Measurements from ENCODE around the gene C2CD4D.
"Not testable (repeated sequence)": the region's sequence is repeated elsewhere in the genome, so short reads cannot be mapped to it uniquely, and the experiment has no call there.

GRCh38 chr1:151884445-151884844 is 44.8 kb upstream of the C2CD4D start:
- not testable (repeated sequence) for TF ChIP-seq EZH2 (IDR thresholded peaks at IDR 0.05; ENCODE audit: low read length, missing control alignments)
- TF ChIP-seq, protein P1, sequence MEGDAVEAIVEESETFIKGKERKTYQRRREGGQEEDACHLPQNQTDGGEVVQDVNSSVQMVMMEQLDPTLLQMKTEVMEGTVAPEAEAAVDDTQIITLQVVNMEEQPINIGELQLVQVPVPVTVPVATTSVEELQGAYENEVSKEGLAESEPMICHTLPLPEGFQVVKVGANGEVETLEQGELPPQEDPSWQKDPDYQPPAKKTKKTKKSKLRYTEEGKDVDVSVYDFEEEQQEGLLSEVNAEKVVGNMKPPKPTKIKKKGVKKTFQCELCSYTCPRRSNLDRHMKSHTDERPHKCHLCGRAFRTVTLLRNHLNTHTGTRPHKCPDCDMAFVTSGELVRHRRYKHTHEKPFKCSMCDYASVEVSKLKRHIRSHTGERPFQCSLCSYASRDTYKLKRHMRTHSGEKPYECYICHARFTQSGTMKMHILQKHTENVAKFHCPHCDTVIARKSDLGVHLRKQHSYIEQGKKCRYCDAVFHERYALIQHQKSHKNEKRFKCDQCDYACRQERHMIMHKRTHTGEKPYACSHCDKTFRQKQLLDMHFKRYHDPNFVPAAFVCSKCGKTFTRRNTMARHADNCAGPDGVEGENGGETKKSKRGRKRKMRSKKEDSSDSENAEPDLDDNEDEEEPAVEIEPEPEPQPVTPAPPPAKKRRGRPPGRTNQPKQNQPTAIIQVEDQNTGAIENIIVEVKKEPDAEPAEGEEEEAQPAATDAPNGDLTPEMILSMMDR (conservative IDR thresholded peaks at IDR 0.05 in 1 of 2, IDR thresholded peaks at IDR 0.05 in 1 of 2; ENCODE audit: low read depth in 1 of 2, low read length in 2 of 2), result not testable (repeated sequence)
